DMS114 treated with DMSO at 0.1 percent for 48 hours (cell line): Measurements from ENCODE around the gene FAM168A.

Experiments
- DNase-seq: peaks from one replicate; lab custom pipeline; 2025; ENCODE audit not compliant: unreplicated experiment; lab: John Stamatoyannopoulos, UW

FAM168A gene

GRCh38 chr11:73404506-73405145 lies 193.3 kb downstream of the FAM168A start:
- no peak for DNase-seq

- peak; percentile 29 for DNase-seq
Measured at GRCh38 chr11:73404048-73404447, 193.9 kb downstream of the FAM168A start.

- no peak for DNase-seq
Measured at GRCh38 chr11:73403541-73403940, 194.4 kb downstream of the FAM168A start.

GRCh38 chr11:73402834-73403185 lies 195.1 kb downstream of the FAM168A start:
- peak; percentile 4 for DNase-seq

- DNase-seq = no peak
Measured at GRCh38 chr11:73401924-73402833, 195.7 kb downstream of the FAM168A start.

GRCh38 chr11:73401217-73401923 lies 196.5 kb downstream of the FAM168A start:
- DNase-seq = no peak

GRCh38 chr11:73400293-73400692 lies 197.6 kb downstream of the FAM168A start:
- no peak for DNase-seq

GRCh38 chr11:73399636-73400035 lies 198.3 kb downstream of the FAM168A start:
- DNase-seq = no peak

- no peak for DNase-seq
Measured at GRCh38 chr11:73399159-73399590, 198.7 kb downstream of the FAM168A start.

- DNase-seq = no peak
Measured at GRCh38 chr11:73398721-73399120, 199.2 kb downstream of the FAM168A start.

- DNase-seq = no peak
Measured at GRCh38 chr11:73398132-73398526, 199.8 kb downstream of the FAM168A start.

- no peak for DNase-seq
Measured at GRCh38 chr11:73397468-73398131, 200.3 kb downstream of the FAM168A start.

- DNase-seq = no peak
Measured at GRCh38 chr11:73396985-73397384, 200.9 kb downstream of the FAM168A start.

GRCh38 chr11:73396251-73396930 lies 201.5 kb downstream of the FAM168A start:
- DNase-seq = no peak

GRCh38 chr11:73395297-73396208 lies 202.4 kb downstream of the FAM168A start:
- DNase-seq = no peak

- no peak for DNase-seq
Measured at GRCh38 chr11:73394416-73395296, 203.3 kb downstream of the FAM168A start.

GRCh38 chr11:73393479-73394415 lies 204.2 kb downstream of the FAM168A start:
- peak; percentile 5 for DNase-seq

- no peak for DNase-seq
Measured at GRCh38 chr11:73393011-73393380, 204.9 kb downstream of the FAM168A start.
